Measurements from ENCODE around the gene ST7. TPM values are rescaled to one million over a fixed set of nuclear protein-coding genes. Genes with fewer than 3 reads are reported as not detected.

Gene ST7
- total and polyA plus RNA-seq, 2 experiments from 2014 or later, result 9.9 to 18.3 TPM

GRCh38 chr7:117195361-117196029 lies 242.2 kb downstream of the ST7 start:
- no peak for ATAC-seq
- Mint-ChIP-seq H3K36me3 (ENCODE audit: low read depth) (no peaks in the 10 kb centered on the region), H3K4me1 (peaks cover 12% of the 10 kb centered on the region), H3K4me3 (no peak overlapping the region), H3K9me3 (no peaks in the 10 kb centered on the region), H3K27ac (no peak overlapping the region), H3K27me3 (ENCODE audit: insufficient read depth, low read depth, poor library complexity) (peaks cover 2% of the 10 kb centered on the region)
- H2AFZ ChIP-seq, result no peak overlapping the region
- H3K4me1 ChIP-seq (ENCODE audit: insufficient read depth), result peaks cover under 1% of the 10 kb centered on the region; the same call in 1 of the 2 replicates
- no peaks in the 10 kb centered on the region for H4K20me1 ChIP-seq (replicated peaks; ENCODE audit: insufficient read depth)
- no peaks in the 10 kb centered on the region for H3F3A ChIP-seq (replicated peaks; ENCODE audit: low read depth)
- H3K27me3 ChIP-seq (ENCODE audit: insufficient read depth), result no peaks in the 10 kb centered on the region
- H3K4me3 ChIP-seq, result no peak overlapping the region
- TF ChIP-seq ZNF331 (CRISPR knock-in tag; IDR thresholded peaks at IDR 0.05; ENCODE audit: low read depth) (no peak), CTCF (conservative IDR thresholded peaks at IDR 0.05; ENCODE audit: low read depth in 2 of 2) (no peak), STAT1 (IDR thresholded peaks at IDR 0.05; ENCODE audit: unreplicated experiment) (no peak), EZH2 (IDR thresholded peaks at IDR 0.05; ENCODE audit: low read depth, unreplicated experiment) (no peak), ETS1 (IDR thresholded peaks at IDR 0.05) (no peak), ZNF462 (CRISPR knock-in tag; IDR thresholded peaks at IDR 0.05) (no peak), REST (IDR thresholded peaks at IDR 0.05; ENCODE audit: unreplicated experiment) (no peak), NANOG (IDR thresholded peaks at IDR 0.05; ENCODE audit: borderline replicate concordance) (no peak), ZNF114 (CRISPR knock-in tag; IDR thresholded peaks at IDR 0.05) (no peak), POLR2AphosphoS5 (IDR thresholded peaks at IDR 0.05; ENCODE audit: low read depth) (no peak)
- no peak for DNase-seq (ENCODE audit: low spot score)
- no peaks in the 10 kb centered on the region for H3K36me3 ChIP-seq (ENCODE audit: insufficient read depth)
- no peak overlapping the region for H3K27ac ChIP-seq (ENCODE audit: low read depth)
- H3K4me2 ChIP-seq, result no peak overlapping the region
- H3K79me2 ChIP-seq (replicated peaks; ENCODE audit: insufficient read depth), result no peaks in the 10 kb centered on the region
- H3K9me2 ChIP-seq (ENCODE audit: insufficient read depth), result 0 out of 2 replicates have a peak, but pooled peaks cover 6% of the 10 kb centered on the region
